Fibroblast of villous mesenchyme (primary cell): ENCODE data around the gene TTC31. TPM values are rescaled to one million over a fixed set of nuclear protein-coding genes. Genes with fewer than 3 reads are reported as not detected.
A peak's percentile ranks its signal among the peaks of the same experiment; 100 is the strongest.

Experiments
- DNase-seq: peaks from one replicate; pipeline ENCODE4 v3.0.0-alpha.2; 2010; ENCODE audit warnings: low read depth
- H3K4me3 ChIP-seq: 2 replicates; pipeline ENCODE4 v1.5.1; 2011; ENCODE audit warnings: low read depth, mild to moderate bottlenecking, low read length
- CTCF ChIP-seq: IDR thresholded peaks from 2 replicates; pipeline ENCODE4 v1.5.1; 2012; ENCODE audit warnings: low read depth, mild to moderate bottlenecking, low read length; ENCODE audit not compliant: insufficient read depth
- total RNA-seq: library from RNA; depleted of rRNA; stranded (reverse); fragments of >200 nt; gene quantifications from 2 replicates; pipeline ENCODE4 v1.2.3, GENCODE V29; 2012

Gene TTC31
- total RNA-seq, 1 donor = 8.6 TPM

GRCh38 chr2:74448771-74449170 is 34.1 kb upstream of the TTC31 start:
- DNase-seq = no peak
- H3K4me3 ChIP-seq = no peak overlapping the region
- no peak for TF ChIP-seq CTCF

- TF ChIP-seq CTCF = no peak
- no peak for DNase-seq
- H3K4me3 ChIP-seq = no peak overlapping the region
These were observed 32.2 kb upstream of the TTC31 start for GRCh38 chr2:74450570-74451190.

- peak; percentile 99 for DNase-seq
- no peak for TF ChIP-seq CTCF
- peak within 1 kb of the TSS; percentile 67 for H3K4me3 ChIP-seq
These were observed 28.0 kb upstream of the TTC31 start, which contains the start of gene INO80B for GRCh38 chr2:74454654-74455511. TSS of gene INO80B (plus strand) at chr2:74455087. CDS start at chr2:74455117, 30 bp downstream.

DNA sequence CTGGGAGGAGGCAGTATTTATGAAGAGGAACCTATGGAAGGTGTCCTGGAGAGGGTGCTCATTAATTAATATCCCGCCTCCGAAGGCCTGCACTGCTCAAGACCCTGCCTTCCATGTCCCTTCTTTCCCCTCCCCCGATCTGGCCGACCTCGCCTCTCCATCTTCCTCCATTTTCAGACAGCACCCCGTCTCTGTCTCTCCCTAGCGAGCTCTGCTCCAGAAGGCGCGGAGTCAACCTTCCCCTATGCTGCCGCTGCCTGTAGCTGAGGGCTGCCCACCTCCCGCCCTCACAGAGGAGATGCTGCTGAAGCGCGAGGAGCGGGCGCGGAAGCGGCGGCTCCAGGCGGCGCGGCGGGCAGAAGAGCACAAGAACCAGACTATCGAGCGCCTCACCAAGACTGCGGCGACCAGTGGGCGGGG is 25.7 kb upstream of the TTC31 start:
- no peak for TF ChIP-seq CTCF
- DNase-seq = no peak
- H3K4me3 ChIP-seq = peak overlapping the region; percentile 79

DNA sequence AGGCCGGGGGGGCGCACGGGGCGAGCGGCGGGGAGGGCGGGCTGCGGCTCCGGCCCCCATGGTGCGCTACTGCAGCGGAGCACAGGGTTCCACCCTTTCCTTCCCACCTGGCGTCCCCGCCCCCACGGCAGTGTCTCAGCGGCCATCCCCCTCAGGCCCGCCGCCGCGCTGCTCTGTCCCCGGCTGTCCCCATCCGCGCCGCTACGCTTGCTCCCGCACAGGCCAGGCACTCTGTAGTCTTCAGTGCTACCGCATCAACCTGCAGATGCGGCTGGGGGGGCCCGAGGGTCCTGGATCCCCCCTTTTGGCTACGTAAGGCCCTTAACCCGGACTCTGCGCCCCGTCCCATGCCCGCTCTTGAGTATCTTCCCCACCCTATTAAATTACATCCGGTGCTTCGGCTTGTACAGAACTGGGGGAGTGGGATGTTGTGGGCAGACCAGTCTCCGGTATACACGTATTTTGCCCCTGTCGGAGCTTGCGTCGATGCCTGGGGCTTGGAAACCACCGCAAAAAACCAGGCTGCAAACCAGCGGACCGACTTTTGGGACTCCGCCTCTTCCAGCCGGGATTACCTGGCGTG is 25.2 kb upstream of the TTC31 start:
- DNase-seq = no peak
- peak overlapping the region; percentile 79 for H3K4me3 ChIP-seq
- TF ChIP-seq CTCF = no peak

GRCh38 chr2:74458132-74458937 is 24.5 kb upstream of the TTC31 start, which contains the start of gene WBP1:
TSS of gene WBP1 (plus strand) at chr2:74458438. CDS start at chr2:74458603, 165 bp downstream.
- peak; percentile 100 for DNase-seq
- TF ChIP-seq CTCF = no peak
- H3K4me3 ChIP-seq = peak within 1 kb of the TSS; percentile 79
